C4-2B (cell line): ENCODE results near the gene RPS6KB1.
A peak's percentile ranks its signal among the peaks of the same experiment; 100 is the strongest.

Experiments used
- H3K27ac ChIP-seq: fragments of 450-650 bp; 2 replicates; pipeline ENCODE4 v1.5.1; 2017
- ZFX ChIP-seq: fragments of 450-650 bp; IDR thresholded peaks from 2 replicates; pipeline ENCODE4 v1.6.1; 2017
- TF ChIP-seq, protein P1 (sequence below): fragments of 450-650 bp; conservative IDR thresholded peaks from 2 replicates; pipeline ENCODE4 v1.5.1; 2017; ENCODE audit warnings: mild to moderate bottlenecking

Gene RPS6KB1

DNA sequence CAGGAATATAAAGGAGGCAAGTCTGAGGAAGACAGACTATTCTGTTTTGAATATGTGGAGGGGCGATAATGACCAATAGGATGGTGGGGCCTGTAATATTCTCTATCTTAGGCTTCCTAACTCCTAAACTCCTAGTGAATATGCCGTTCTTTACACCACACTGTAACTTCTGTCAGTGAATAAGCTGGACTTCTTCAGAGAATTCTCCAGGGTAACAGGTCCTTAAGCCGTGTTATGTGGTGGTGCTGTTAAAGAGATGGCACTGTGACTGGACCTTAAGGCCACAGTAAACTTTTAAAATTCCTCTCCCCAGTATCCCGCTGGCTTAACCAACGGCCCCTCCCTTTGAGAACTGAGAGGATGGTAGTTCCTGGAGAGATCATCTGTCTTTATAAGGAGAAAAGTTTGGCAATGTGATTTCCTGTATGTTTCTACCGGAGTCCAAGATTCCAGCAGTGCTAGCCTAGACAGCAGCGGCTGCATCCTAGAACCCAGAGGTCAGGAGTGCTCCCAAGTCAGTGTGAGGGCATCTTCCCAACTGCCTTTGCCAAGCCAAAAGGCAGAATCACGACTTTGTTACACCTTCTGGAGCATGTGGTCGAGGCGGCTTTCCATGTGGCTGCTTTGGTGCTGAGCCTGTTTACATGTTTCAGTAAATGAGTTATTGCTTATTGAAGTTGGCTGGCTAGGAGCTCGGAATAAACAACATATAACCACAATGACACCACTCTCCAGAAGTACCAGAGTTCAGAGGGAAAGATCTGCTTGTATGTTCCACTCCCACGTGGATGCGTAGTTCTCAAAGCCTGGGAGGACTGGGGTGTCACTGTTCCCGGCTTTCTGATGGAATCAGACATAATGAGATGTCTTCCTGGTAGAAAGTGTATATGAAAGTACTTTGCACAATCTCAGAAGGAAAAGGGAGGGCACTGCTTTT is 41.2 kb upstream of the RPS6KB1 start:
- TF ChIP-seq, protein P1, sequence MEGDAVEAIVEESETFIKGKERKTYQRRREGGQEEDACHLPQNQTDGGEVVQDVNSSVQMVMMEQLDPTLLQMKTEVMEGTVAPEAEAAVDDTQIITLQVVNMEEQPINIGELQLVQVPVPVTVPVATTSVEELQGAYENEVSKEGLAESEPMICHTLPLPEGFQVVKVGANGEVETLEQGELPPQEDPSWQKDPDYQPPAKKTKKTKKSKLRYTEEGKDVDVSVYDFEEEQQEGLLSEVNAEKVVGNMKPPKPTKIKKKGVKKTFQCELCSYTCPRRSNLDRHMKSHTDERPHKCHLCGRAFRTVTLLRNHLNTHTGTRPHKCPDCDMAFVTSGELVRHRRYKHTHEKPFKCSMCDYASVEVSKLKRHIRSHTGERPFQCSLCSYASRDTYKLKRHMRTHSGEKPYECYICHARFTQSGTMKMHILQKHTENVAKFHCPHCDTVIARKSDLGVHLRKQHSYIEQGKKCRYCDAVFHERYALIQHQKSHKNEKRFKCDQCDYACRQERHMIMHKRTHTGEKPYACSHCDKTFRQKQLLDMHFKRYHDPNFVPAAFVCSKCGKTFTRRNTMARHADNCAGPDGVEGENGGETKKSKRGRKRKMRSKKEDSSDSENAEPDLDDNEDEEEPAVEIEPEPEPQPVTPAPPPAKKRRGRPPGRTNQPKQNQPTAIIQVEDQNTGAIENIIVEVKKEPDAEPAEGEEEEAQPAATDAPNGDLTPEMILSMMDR, result no peak
- no peak for TF ChIP-seq ZFX
- peak overlapping the region; percentile 90 for H3K27ac ChIP-seq

DNA sequence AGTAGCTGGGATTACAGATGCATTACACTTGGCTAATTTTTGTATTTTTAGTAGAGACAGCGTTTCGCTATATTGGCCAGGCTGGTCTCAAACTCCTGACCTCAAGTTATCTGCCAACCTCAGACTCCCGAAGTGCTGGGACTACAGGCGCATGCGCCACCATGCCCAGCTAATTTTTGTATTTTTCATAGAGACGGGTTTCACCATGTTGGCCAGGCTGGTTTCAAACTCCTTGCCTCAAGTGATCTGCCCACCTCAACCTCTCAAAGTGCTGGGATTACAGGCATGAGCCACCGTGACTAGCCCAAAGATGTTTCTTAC is 40.1 kb upstream of the RPS6KB1 start:
- H3K27ac ChIP-seq, result peak overlapping the region; percentile 69

DNA sequence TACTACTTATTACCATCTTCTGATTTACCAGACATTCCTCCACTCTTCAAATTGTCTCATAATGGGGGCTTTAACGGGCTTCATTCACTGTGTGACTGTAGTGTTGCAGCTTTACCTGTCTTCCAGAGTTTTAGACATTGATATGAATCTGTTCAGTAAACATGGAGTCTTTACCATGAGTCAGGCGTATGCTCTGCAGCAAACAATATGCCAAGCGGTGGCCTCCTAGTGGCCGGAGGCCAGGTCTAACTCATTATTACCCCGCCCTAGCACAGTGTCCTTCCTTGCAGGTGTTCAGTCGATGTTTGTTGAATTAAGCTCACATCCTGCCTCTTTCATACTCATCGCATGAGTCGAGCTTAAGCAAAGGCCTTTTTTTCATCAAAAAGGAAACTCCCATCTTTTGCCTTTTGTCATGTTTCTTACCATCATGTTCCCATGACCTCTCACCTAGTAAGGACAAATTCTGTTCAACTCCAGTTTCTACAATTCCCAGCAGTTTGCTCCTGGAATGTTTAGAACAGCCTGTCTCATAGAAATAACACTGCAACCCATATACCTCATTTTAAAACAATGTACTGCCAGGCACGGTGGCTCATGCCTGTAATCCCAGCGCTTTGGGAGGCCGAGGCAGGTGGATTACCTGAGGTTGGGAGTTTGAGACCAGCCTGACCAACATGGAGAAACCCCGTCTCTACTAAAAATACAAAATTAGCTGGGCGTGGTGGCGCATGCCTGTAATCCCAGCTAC is 39.6 kb upstream of the RPS6KB1 start:
- TF ChIP-seq ZFX, result no peak
- TF ChIP-seq, protein P1, result peak; percentile 75
- peak overlapping the region; percentile 69 for H3K27ac ChIP-seq

DNA sequence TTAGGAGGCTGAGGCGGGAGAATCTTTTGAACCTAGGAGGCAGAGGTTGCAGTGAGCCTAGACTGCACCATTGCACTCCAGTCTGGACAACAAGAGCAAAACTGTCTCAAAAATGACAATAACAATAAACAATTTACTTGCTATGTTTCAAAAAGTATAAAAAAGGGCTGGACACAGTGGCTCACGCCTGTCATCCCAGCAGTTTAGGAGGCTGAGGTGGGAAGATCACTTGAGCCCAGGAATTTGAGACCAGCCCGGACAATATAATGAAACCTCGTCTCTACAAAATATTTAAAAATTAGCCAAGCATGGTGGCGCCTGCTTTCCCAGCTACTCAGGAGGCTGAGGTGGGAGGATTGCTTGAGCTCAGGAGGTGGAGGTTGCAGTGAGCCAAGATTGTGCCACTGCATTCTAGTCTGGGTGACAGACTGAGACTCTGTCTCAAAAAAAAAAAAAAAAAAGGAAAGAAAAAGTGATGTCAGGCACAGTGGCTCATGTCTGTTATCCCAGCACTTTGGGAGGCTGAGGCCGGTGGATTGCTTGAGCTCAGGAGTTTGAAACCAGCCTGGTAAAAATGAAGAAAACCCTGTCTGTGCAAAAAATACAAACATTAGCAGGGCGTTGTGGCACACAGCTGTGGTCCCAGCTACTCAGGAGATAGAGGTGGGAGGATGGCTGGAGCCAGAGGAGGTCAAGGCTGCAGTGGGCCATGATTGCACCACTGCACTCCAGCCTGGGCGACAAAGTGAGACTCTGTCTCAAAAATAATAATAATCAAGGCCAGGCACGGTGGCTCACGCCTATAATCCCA is 38.8 kb upstream of the RPS6KB1 start:
- H3K27ac ChIP-seq, result peak overlapping the region; percentile 69

DNA sequence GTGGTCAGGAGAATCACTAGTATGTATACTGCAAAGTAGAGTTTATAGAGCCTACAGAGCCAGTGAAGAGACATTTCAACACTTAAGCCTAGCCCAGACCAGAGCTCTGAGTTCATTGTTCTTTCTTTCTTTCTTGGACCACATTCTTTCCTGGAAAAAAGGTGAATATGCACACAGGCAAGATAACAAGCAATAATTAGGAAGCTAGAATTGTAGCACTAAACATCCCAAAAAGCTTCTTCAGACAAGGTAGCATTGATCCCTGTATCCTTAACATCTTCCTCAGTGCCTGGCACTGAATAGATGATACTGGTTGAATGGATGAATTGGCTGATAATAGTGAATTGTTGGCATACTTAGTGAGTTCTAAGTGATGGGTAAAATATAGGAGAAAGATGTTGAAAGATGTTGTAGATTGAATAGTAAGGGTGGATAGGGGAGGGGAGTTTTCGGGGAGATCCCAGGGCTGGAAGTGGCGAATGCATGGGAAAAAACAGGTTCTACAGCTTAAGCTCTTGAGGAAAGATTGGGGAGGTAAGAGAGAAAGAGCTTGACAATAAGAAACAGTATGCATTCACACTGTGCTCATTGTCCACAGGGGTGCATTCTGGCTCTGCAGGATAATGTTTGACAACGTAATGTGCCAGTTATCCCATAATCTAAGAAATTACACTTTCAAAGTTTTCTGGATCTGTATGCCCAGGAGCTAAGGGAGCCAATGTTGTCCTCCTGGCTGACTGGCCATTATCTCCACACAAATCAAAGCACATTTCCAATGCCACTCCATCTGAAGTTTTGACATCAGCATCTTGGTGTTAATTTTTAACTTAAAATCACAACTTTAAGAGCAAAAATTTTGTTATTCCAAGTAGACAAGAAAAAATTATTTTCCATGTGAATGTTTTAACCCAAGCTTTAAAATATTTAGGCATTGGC is 35.8 kb upstream of the RPS6KB1 start:
- no peak for TF ChIP-seq ZFX
- TF ChIP-seq, protein P1, result no peak
- H3K27ac ChIP-seq, result no peak overlapping the region

DNA sequence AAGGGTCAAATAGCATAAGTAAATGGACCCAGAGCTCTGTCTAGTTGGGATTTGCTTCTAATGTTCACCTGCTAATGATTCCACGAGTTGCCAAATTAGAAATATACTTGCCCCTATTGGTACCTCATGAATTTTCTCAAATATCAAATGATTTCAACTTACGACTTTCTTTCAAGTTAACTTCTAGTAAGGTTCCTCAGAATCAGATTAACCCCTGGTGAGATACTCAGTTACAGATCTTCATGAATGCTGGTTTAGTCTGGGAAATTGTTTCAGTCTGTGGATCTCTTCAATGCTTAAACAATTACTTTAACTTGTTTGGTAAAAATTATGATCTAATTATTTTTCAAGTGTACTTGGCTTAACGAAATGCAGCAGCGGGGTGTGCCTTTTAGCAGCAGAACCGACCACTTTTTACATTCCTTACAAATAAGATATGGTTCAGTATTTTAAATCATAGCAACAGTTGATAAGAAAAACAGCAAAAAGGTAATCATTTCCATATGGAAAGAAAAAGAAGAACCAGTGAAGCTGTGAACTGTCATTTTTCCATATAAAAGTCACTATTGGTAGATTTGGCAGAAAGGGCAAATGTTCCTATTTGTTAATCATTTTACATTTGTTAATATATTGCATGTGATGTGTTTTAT is 34.6 kb upstream of the RPS6KB1 start:
- no peak overlapping the region for H3K27ac ChIP-seq
- TF ChIP-seq, protein P1, result no peak
- TF ChIP-seq ZFX, result no peak

DNA sequence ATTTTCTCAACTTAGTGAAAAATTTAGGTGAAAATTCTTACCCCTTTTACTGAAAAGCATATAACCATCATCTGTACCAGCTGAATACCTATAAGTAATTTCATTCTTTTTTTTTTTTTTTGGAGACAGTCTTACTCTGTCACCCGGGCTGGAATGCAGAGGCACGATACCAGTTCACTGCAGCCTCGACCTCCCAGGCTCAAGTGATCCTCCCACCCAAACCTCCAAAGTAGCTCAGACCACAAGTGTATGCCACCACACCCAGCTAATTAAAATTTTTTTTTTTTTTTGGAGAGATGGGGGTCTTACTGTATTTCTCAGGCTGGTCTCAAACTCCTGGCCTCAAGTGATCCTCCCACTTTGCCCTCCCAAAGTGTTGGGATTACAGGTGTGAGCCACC is 34.0 kb upstream of the RPS6KB1 start:
- TF ChIP-seq, protein P1, result no peak

More for the DNA sequence above, 34.0 kb upstream of the RPS6KB1 start:
- no peak overlapping the region for H3K27ac ChIP-seq
